Osteoblast (primary cell): ENCODE results near the gene RPLP2. TPM values are rescaled to one million over a fixed set of nuclear protein-coding genes. Genes with fewer than 3 reads are reported as not detected.

Experiments
- DNase-seq: peaks from one replicate; pipeline ENCODE4 v3.0.0; 2011; ENCODE audit warnings: low spot score, mixed read lengths; ENCODE audit not compliant: insufficient read length; ENCODE audit errors: missing footprints
- H2AFZ ChIP-seq: 2 replicates; pipeline ENCODE4 v1.6.0; 2011; ENCODE audit warnings: mild to moderate bottlenecking, low read length
- H3K27ac ChIP-seq: 2 replicates; pipeline ENCODE4 v1.5.1; 2011; ENCODE audit warnings: mild to moderate bottlenecking, low read depth, low read length, moderate library complexity
- H3K27me3 ChIP-seq: 2 replicates; pipeline ENCODE4 v1.6.0; 2012; ENCODE audit warnings: mild to moderate bottlenecking, control low read depth, inconsistent platforms, low read length, moderate library complexity; ENCODE audit not compliant: insufficient read depth
- H3K36me3 ChIP-seq: 2 replicates; pipeline ENCODE4 v1.5.1; 2011; ENCODE audit warnings: mild to moderate bottlenecking, low read length, control low read depth, moderate library complexity; ENCODE audit not compliant: insufficient read depth
- H3K4me1 ChIP-seq: 2 replicates; pipeline ENCODE4 v1.5.1; 2011; ENCODE audit warnings: mild to moderate bottlenecking, low read length, control low read depth, moderate library complexity; ENCODE audit not compliant: insufficient read depth
- H3K4me2 ChIP-seq: 2 replicates; pipeline ENCODE4 v1.6.0; 2011; ENCODE audit warnings: mild to moderate bottlenecking, low read length; ENCODE audit not compliant: insufficient read depth
- H3K4me3 ChIP-seq: fragments of 200-600 bp; sonication (generic); 3 replicates; pipeline ENCODE4 v1.5.1; 2012; ENCODE audit warnings: mild to moderate bottlenecking, low read length, inconsistent platforms; ENCODE audit not compliant: insufficient read depth
- H3K79me2 ChIP-seq: 2 replicates; pipeline ENCODE4 v1.6.0; 2012; ENCODE audit warnings: mild to moderate bottlenecking, low read length, control low read depth, inconsistent platforms; ENCODE audit not compliant: insufficient read depth
- H3K9me3 ChIP-seq: 2 replicates; pipeline ENCODE4 v1.5.1; 2011; ENCODE audit warnings: low read depth, low read length, control low read depth
- H4K20me1 ChIP-seq: 2 replicates; pipeline ENCODE4 v1.6.0; 2012; ENCODE audit warnings: mild to moderate bottlenecking, low read length, control low read depth; ENCODE audit not compliant: insufficient read depth
- CTCF ChIP-seq: IDR thresholded peaks from 2 replicates; pipeline ENCODE4 v1.5.1; 2011; ENCODE audit warnings: mild to moderate bottlenecking, low read depth, low read length, moderate library complexity; ENCODE audit errors: extremely low read depth
- total RNA-seq: library from RNA; depleted of rRNA; stranded (reverse); fragments of >200 nt; gene quantifications from 2 replicates; pipeline ENCODE4 v1.2.3, GENCODE V29; 2012

The RPLP2 gene
- total RNA-seq, 1 donor = 386 TPM

GRCh38 chr11:777288-778255 lies 32.2 kb upstream of the RPLP2 start, which contains the start of gene GATD1:
Gene GATD1 (minus strand): TSS chr11:777487. CDS start chr11:777462, 25 bp downstream.
- Histone ChIP-seq H4K20me1 (peaks cover 54% of the 10 kb centered on the region), H3K4me3 (peak within 1 kb of the TSS; percentile 88), H3K79me2 (peaks cover 80% of the 10 kb centered on the region), H3K27me3 (no peaks in the 10 kb centered on the region), H3K27ac (peak within 1 kb of the TSS; percentile 48), H2AFZ (peak within 1 kb of the TSS; percentile 65), H3K9me3 (no peaks in the 10 kb centered on the region), H3K4me2 (peak within 1 kb of the TSS; percentile 91), H3K36me3 (peaks cover 27% of the 10 kb centered on the region), H3K4me1 (peaks cover 20% of the 10 kb centered on the region)
- TF ChIP-seq CTCF = no peak
- peak; percentile 100 for DNase-seq

GRCh38 chr11:778976-779954 lies 30.5 kb upstream of the RPLP2 start:
- H3K9me3 ChIP-seq = no peaks in the 10 kb centered on the region
- no peak for DNase-seq
- H3K4me3 ChIP-seq = no peak overlapping the region
- peaks cover 63% of the 10 kb centered on the region for H3K79me2 ChIP-seq
- H2AFZ ChIP-seq = no peak overlapping the region
- H3K4me1 ChIP-seq = peaks cover 26% of the 10 kb centered on the region
- H3K4me2 ChIP-seq = no peak overlapping the region
- no peak overlapping the region for H3K27ac ChIP-seq
- no peak for TF ChIP-seq CTCF
- H3K27me3 ChIP-seq = no peaks in the 10 kb centered on the region
- H3K36me3 ChIP-seq = peaks cover 11% of the 10 kb centered on the region
- peaks cover 38% of the 10 kb centered on the region for H4K20me1 ChIP-seq

- no peak overlapping the region for H3K4me2 ChIP-seq
- no peaks in the 10 kb centered on the region for H3K9me3 ChIP-seq
- no peak for TF ChIP-seq CTCF
- H3K27me3 ChIP-seq = no peaks in the 10 kb centered on the region
- no peak for DNase-seq
- peaks cover 24% of the 10 kb centered on the region for H3K4me1 ChIP-seq
- H3K27ac ChIP-seq = no peak overlapping the region
- H3K79me2 ChIP-seq = peaks cover 55% of the 10 kb centered on the region
- H3K36me3 ChIP-seq = peaks cover 10% of the 10 kb centered on the region
- H2AFZ ChIP-seq = no peak overlapping the region
- no peak overlapping the region for H3K4me3 ChIP-seq
- peaks cover 31% of the 10 kb centered on the region for H4K20me1 ChIP-seq
Measured at GRCh38 chr11:779955-780532, 29.7 kb upstream of the RPLP2 start.
